GM19035 (cell line): ENCODE data around the gene KIRREL3.

Experiments used
- ATAC-seq: cut with Tn5 transposase; IDR thresholded peaks from one replicate; pipeline ENCODE4 v1.9.1; 2021; ENCODE audit not compliant: unreplicated experiment

The KIRREL3 gene

GRCh38 chr11:127000291-127000968 lies at the start of gene KIRREL3:
KIRREL3 (minus strand) TSS chr11:127000770.
- ATAC-seq, result no peak

DNA sequence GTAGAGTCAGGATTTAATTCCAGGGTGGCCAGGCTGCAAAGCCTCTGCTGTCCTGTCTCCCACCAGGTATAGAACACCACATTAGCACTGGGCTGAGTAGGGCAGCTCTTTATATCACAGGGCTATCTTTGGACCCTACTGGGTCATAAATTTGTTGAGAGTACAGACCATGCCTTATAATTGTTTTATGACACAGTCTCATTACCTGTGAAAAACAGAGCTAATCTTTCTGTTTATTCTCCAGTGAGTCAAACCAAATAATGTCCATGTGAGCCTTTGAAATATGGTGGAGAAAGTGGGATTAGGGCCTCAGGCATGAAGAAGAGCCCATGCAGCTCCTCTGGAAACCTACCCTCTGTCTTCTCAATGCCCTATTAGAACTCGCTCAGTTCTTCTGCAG lies 49.6 kb upstream of the KIRREL3 start:
- ATAC-seq, result no peak

DNA sequence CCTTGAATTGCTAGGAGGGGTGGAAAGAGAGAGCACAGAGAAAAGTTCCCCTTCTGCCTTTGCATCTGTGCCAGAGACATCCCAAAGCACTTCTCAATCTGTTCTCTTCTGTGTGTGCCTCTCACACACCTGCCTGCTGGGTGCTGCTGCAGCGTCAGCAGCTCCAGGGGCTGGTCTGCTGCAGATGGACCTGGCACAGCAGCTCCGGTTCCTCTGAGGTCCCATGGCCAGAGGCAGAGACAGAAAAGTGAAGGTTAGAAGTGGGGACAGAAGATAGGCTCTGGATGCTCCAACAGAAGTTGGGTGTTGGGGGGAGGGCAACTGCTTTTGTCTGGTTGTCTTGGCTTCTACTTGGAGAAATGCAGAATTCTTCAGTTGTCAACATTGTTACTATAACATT lies 48.9 kb upstream of the KIRREL3 start:
- no peak for ATAC-seq

- no peak for ATAC-seq
Measured at GRCh38 chr11:127044535-127044934, 44.0 kb upstream of the KIRREL3 start.

- no peak for ATAC-seq
Measured at GRCh38 chr11:127042445-127042844, 41.9 kb upstream of the KIRREL3 start.

DNA sequence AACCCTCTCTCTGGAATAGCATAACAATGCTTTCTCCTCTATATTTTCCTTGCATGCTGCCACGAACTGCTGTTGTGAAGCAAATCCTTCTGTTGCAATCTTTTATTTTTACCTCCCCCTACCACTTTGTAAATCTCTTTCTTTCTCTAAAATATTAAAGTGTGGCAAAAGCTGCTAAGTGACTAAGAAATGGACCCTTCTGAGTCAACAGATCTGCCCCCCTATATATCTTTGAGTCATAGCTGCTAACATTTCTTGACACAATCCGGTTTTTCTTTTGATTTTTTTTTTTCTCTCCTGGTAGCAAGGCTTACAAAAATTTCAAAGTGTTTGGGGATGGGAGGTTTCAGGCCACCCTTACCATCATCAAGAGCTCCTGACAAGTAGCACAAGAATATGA lies 39.0 kb upstream of the KIRREL3 start:
- no peak for ATAC-seq

DNA sequence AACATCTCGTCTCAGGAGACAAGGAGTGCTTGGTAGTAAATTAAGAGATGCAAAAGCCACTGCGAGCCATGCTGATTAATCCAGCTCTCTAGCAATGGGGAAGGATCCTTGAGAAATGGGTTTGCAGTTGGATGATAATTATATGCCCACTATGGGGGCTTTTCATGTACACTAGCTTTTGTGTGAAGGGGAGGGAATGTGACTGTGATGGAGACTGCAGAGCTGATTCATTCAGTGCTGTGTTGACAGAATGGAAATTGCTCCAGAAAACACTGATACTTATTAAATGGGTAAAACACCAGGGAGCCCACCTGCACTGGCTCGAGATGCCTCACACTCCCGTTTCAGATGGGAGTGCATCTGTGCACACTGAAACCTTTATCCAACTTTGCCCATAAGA lies 37.0 kb upstream of the KIRREL3 start:
- no peak for ATAC-seq

GRCh38 chr11:127037001-127037400 lies 36.4 kb upstream of the KIRREL3 start:
- no peak for ATAC-seq

DNA sequence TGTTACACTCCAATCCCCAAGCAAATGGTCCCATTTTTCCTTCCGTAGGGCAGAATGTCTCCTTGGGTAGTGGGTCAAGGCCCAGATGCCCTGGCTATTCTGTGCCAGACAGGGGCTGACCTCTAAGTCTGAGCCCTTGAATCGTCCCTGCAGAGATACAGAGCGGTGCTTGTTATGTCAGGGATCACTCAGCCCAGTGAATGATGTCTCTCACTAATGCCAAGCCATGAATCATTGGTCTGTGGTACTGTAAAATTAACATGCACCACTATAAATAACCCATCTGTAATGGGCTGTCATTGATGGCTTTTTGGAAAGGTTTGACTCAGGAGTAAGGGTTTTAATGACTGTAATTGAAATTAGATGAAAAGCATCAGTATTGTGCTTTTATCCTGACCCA lies 35.3 kb upstream of the KIRREL3 start:
- ATAC-seq, result no peak

GRCh38 chr11:127034973-127035372 lies 34.4 kb upstream of the KIRREL3 start:
- no peak for ATAC-seq

DNA sequence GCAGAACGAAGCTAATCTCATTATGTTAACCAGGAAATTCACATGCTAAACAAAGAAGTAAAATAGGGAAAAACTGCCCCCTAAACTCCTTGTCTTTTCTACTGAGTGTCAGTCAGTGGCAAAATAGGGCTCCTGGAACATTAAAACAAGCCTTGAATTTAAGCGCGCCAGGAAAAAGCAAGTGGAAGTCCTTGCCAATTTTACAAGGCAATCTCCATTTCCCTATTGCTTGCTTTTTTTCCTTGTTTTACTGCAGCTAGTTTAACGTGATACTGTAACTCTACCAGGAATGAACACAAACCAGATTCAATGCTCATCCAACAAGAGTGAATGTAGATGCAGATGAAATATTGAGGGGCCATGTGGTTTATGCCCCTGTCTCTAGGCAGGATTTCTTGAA lies 28.1 kb upstream of the KIRREL3 start:
- ATAC-seq, result no peak

DNA sequence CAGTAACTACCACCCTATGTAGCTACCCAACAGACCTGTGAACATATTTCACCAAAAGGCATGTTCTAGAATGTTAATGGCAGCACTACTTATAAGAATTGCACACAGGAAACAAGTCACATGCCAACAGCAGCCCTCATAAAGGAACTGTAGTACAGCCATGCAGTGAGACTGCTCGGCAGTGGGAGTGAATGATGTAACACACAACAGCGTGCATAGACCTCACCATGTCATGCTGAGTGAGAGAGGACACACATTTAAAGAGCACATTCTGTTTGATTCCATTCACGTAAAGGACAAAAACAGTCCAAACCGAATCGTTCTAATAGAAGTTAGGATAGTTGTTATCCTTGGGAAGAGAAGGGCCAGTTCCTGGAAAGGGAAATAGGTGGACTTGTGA lies 27.2 kb upstream of the KIRREL3 start:
- no peak for ATAC-seq

DNA sequence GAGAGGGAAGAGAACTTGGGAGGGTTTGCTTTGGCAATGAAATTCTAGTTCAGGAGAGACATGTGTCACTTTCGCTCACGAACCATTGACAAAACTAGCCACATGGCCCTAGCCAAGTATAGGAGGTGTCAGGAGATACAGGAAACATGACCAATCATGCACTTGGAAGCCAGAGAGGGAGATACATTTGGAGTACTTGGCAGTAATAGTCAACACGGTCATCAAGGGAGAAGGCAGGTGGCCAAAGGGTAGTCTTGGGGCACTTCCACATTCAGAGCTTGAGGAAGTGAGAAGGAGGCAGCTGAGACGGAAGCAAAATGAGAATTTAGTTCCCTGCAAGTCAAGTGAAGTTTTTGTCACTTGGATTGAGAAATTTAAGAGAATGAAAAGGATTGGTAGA lies 26.4 kb upstream of the KIRREL3 start:
- no peak for ATAC-seq

GRCh38 chr11:127023991-127024390 lies 23.4 kb upstream of the KIRREL3 start:
- ATAC-seq, result no peak

GRCh38 chr11:127018683-127019279 lies 18.2 kb upstream of the KIRREL3 start:
- ATAC-seq, result no peak

- ATAC-seq, result no peak
Measured at GRCh38 chr11:127017482-127017881, 16.9 kb upstream of the KIRREL3 start.

GRCh38 chr11:127013550-127013949 lies 13.0 kb upstream of the KIRREL3 start:
- no peak for ATAC-seq

DNA sequence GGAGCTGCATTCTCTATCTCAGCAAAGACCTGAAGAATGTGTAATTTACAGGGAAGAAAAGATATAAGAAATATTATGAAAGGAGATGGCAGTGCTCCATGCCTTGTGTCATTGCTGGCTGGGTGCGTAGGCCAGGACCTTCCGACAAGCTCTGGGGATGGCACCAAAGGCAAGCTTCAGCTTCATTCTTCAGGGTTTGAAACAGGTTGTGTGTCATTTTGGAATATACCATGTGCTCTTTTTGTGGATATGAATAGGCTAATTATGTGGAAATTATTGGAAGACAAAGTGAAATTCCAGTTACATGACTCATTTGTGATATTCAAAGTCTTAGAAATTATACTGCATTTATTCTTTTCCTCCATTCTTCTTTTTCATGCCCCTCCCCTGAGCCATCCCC lies 5.7 kb upstream of the KIRREL3 start:
- no peak for ATAC-seq

DNA sequence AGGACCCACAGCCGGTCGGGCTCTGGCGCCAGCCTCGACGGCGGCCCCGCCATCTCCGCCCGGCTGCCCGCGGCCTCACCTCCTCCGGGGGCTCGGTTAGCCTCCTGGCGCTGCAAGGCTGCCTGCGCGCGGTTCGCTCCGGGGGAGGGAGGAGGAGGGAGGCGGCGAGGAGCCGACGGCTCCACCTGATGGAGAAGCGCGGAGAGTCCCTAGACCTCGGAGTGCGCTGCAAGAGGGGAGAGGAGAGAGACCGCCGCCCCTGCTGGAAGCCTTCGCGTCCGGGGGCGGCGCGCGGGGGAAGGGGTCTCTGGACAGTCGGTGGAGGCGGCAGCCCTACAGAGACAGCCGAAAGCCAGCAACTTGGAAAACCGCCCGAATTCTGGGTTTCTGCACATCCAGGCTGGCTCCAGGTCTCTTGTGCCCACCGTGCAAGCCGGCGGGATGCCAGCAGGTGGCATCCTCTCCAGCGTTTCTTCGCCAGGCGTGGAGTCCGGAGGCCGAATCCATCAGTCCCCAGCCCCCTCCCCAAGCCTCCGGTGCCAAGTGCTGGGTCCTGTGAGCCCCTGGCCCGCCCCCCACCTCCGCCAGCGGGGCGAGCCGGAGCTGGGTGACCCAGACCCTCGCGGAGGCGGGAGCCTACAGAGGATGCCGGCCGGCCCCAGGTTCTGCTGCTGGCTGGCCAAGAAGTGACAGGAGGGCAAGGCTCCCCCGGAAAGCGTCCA lies 2.9 kb upstream of the KIRREL3 start:
- no peak for ATAC-seq

DNA sequence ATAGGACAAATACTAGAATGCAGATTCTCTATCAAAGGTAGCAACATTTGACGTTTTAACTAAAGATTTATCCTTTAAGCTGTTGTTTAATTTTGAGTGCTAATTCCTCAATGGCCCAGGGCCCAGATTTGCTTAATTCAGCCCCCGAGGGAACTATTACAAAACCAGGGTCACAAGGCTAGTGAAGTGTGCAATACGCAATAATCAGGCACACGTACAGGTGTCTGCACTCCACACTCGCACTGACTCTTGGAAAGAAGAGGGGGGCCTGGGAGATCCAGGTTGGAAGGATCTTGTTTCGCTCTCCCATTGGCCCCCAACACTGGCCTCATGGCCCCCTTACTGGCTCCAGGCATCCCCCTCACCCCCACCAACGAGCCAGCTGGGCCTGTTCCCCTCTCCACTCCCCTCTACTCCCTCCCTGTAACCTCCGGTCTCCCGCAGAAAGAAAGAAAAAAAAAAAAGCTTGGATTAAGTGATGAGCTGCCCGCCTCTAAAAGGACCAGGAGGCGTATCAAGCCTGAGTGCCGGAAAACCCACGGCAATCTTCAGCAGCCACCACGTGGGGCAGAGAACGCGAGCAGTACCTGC lies 2.2 kb upstream of the KIRREL3 start:
- ATAC-seq, result no peak

DNA sequence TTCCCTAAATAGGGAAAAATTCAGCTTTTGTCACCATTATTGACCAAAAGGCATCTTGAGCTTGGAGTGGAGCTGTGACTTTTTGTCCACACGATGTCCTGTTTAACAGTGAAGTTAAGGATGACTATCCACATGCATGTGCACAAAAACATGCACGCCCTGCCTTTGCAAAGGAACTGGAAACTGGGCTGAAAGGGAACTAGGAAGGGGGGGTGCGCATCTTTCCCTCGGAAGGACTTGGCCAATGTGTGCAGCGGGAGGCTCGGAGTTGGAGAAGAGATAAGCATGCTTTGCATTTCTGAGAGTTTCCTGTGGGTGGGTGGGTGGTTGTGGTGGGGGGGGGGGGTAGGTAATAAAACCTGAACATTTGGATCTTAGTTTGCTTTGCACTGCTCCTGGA lies 411 bp upstream of the KIRREL3 start:
- no peak for ATAC-seq

DNA sequence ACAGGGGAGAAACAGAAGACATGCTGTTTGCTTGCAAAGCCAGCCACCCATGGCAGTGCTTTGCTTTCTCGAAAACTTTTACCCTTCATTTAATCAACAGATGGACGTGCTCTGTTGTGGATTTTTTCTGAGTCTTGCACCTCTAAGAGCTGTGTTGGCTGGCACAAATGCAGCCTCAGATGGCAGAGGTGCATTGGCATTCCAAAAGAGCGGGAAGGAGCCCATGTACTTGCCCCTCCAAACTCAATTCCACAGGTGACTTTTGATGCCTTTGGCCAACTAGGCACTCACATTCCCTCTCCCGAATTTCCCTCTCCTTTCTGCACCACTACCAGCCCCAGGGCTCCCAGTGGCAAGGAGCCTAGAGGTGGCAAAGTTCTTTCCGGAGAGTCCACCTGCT lies 1.2 kb downstream of the KIRREL3 start:
- no peak for ATAC-seq
